Superior temporal gyrus (tissue), 1 donor: ENCODE data around the gene DIDO1.

Experiments used
- DNase-seq: peaks from one replicate; pipeline ENCODE4 v3.0.0-alpha.2; 2016; ENCODE audit errors: extremely low spot score

DIDO1 gene

DNA sequence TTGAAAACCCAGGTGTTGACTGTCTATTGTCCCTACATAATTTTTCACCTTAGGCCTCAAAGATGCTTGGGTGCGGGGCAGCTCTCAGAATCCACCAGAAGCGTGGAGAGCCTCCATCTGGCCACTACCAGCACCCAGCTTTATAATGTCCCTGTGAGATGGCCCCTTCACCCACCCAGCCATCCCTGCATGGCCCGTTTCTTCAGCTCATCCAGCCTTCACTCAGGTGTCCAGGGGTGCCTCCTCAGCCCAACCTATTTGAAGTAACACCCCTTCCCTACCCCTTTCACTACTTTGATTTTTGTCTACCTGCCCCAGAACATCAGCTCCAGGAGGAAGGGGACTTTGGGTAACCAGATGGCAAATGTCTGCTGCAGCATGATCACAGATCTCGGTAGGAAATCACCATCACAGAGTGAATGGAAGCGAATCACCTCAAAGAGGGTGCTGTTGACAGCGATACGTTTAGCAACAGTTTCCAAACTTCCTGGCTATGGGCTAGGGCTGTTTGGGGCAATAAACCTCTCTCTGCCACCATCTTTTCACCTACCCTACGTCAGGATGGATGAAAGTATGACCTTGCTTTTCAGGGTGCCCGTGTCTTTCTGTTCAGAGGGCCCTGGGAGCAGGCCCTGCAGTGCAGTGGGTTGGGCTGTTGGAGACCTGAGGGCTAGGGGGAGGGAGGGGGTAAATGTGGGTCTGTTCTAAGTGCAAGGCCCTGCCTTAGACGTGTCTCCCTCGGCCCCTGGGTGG is 25.0 kb upstream of the DIDO1 start:
- no peak for DNase-seq

DNA sequence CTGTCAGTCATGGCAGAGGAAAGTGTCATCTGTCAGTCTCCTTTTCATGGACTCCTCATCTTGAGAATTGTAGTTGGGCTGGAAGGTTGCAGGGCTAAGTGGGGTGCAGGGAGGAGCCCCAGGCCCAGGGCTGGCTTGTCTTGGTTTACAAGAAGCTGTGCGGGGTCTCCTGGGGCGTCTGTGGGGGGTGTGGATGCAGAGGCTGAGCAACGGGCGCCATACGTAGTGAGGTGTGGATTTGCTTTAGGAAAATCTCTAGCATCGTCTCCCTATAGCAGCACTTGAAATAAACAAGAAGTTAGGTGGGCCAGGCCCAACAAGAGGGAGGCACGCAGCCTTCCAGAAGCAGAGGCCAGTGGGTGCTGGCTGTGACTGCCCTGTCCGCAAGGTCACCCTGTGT is 24.4 kb upstream of the DIDO1 start:
- no peak for DNase-seq

DNA sequence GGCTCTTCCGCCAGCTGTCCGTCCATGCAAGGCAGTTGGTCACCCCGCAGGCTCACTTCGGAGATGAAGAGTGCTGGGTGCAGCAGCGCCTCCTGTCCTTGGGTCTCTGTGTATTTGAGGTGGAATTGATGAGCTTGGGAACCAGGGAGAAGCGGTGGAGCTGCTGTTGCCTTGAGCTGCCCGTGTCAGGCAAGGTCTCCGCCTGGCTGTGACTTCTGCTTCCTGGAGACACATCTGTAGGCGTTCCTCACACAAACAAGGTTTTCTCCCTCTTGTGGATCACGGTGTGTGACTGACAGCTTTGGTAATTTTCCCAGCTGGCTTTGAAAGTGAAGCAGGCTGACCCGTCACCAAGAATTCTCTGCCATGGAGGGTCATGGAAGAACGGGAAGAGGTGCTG is 23.7 kb upstream of the DIDO1 start:
- no peak for DNase-seq

DNA sequence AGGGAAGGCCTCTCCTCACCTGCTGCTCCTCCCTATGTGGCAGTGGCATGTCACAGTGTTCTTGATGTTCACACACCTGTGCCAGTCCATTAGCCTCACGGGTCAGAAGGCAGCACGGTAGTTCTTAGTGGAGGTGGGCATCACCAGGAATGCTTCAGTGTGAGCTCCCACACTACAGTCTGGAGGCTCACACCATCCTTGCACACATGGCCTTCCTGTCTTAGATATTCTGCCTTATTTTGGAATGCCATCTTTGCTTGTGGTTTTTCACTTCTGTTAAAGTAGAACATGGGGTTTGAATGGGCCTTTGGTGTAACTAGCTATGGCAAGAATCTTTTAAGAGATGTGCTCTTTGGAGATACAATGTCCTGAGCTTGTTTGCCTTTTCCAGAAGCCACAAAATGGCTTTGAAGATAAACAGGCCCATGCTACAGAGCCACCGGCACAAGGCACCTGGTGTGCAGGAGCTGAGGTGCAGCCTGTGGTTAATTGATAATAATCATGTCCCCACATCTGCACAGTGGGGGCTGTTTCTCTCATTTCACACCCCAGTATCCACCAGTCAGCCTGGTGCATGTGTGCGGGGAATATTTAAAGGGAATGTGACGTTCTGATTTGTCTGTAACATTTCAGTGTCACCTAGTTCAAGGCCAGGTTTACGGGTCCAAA is 23.0 kb upstream of the DIDO1 start:
- no peak for DNase-seq

DNA sequence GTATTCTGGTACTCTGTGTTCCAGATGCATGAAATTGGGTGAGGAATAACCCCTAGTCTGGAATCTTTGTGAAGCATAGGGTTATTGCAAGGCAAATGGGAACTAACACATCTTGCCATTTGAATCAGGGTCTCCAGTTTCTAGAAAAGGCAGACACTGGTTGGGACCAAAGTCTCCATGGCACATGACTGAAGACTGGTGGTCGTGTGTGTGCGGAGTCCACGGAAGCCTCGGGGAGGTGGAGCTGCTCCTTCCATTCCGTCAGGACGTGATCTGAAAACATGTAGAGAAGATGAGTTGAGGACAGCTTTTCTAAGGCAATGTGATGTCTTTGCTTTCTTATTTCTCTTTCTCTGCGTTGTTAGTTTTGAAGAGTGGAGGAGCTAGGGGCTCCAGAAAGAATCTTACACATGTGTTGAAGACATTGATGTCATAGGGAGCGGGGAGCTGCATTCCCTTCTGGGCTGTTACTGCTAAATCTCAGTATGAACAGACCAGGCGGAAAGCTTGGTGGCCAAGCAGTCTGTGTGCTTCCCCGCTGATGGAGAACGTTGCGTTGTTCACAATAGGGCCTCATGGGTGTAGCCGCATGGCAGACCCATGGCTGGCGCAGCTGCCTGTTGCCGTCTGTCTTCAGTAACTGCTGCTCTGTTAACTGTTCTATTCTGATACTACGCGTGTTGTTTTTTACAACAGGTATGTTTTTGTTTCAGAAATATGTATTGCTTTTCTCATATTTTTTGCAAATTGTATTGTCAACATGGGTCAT is 21.4 kb upstream of the DIDO1 start:
- DNase-seq: no peak

DNA sequence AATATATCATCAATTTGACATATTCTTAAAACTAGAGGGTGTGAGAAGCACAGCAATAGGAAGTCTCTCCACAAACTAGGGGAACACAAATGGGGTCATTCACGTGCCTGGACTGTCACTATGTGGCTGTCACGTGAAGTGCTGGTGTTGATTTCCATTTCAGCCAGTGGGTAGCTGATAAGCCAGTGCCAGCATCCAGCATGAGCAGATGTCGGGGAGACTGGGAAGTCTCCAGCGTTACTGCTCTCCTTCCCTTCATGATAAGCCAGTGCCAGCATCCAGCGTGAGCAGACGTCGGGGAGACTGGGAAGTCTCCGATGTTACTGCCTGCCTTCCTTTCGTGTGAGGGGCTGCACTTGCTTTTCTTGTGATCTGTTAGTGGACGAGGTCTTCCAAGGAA is 20.6 kb upstream of the DIDO1 start:
- DNase-seq: peak; percentile 23

DNA sequence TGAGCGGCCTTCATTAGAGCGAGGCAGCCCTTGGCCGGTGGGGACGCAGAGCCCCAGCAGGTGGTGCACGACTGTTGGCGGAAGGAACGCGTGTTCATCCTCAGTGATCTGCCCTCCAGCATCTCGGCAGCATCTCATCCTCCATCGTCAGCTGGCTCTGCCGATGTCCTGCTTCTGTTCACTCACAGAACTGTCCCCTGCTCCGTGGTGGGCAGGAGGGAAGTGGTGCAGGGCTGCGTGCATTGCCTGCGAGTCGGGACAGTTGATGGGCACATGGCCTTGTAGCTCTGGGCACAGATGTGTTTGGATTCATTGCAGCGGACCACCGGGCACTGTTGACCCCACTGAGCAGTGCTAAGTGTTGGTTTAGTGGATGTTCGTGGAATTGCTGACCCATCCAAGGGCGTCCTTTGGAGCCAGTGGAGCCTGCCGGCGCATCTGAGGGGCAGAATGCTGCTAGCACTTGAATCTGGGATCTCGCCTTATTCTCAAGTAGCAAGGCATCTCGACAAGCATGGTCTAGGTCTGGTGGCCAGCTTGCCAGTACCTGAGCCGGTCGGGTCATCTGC is 19.6 kb upstream of the DIDO1 start:
- no peak for DNase-seq

DNA sequence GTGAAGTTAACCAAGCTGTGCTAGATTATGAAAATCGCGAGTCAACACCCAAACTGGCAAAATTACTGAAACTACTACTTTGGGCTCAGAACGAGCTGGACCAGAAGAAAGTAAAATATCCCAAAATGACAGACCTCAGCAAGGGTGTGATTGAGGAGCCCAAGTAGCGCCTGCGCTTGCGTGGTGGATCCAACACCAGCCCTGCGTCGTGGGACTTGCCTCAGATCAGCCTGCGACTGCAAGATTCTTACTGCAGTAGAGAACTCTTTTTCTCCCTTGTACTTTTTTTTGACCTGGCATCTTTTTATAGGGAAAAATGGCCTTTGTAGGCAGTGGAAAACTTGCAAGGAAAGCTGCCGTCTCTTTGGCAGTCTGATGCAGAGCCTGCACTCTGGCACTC is 18.4 kb upstream of the DIDO1 start:
- no peak for DNase-seq

DNA sequence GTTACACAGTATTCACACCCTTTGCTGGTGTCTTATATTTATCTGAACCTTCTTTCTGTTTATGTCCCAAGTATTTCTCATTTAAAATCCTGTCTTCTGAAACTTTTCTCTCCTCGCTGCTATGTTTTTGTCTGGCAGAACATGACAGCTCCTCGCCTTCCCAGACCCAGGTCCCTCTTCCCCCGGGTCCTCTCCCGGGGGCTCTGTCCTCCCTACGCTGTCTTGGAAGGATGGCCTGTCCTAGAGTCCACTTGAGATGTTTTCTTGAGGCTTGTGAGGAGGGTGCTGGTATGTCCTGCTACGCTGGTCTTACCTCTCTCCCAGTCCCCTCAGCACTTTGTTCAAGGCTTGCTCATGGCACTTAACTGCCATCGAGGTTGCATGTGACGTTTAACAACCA is 17.9 kb upstream of the DIDO1 start:
- DNase-seq: no peak

DNA sequence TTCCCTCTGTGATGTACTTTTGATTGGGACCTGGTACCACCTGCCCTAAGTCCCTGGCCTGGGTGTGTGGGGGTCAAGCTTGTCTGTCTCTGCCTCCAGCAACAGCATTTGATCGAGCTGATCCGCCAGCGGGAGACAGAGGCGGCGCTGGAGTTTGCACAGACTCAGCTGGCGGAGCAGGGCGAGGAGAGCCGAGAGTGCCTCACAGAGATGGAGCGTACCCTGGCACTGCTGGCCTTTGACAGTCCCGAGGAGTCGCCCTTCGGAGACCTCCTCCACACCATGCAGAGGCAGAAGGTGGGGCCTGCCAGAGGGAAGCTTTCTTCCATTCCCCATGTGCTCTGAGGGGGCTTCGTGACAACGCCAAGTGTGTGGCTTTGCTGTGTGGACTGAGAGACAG is 17.1 kb upstream of the DIDO1 start:
- no peak for DNase-seq

DNA sequence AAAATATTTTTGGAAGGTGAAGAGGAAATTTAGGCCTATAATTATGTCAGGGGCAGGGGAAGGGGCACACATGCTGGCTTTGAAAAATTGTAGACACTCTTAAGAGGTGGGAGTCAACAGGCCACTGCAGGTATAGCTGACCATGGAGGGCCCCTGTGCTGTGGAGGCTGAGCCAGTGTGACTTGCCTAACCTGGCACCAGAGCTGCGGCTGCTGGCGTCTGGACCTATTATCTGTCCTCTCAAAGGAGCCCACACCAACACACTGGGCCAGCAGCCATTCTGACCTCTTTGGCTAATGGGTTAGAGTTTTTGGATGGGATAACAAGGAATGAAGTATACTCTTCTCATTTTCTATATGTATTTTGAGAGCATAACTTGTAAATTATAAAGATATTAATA is 16.2 kb upstream of the DIDO1 start:
- DNase-seq: no peak

DNA sequence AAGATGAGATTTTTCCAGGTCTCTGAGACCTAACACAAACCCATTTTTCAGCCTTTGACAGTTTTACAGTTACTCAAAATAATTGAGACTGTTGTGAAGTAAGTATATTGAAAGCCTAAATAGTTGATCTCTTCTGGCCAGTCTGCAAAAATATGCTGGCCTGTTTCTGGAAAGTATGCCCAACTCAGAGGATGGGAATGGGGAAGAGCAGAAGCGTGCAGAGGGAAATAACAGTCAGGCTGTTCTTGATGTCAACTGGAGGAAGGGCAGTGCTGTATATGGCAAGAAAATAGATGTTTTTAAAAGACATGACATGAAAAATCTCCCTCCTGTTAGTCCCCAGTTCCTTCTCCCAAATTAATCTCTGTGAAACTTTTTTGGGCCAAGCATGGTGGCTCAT is 15.5 kb upstream of the DIDO1 start:
- no peak for DNase-seq

DNA sequence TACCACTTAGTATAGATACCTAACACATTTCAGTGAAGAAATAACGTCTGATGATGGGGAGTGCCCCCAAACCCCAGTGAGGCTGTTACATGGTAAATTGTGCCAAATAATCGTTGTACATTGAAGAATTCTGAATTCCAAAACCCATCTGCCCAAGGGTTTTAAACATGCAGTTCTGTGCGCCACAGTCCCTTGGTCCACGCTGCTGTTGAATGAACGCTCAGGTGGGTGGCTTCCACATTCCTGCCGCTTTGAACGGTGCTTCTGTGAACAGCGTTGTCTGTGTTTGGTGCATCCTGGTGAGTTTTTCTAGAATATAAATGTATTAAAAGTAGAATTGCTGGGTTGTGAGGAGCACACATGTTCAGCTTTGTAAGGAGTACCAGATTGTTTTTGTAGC is 14.6 kb upstream of the DIDO1 start:
- DNase-seq: no peak

DNA sequence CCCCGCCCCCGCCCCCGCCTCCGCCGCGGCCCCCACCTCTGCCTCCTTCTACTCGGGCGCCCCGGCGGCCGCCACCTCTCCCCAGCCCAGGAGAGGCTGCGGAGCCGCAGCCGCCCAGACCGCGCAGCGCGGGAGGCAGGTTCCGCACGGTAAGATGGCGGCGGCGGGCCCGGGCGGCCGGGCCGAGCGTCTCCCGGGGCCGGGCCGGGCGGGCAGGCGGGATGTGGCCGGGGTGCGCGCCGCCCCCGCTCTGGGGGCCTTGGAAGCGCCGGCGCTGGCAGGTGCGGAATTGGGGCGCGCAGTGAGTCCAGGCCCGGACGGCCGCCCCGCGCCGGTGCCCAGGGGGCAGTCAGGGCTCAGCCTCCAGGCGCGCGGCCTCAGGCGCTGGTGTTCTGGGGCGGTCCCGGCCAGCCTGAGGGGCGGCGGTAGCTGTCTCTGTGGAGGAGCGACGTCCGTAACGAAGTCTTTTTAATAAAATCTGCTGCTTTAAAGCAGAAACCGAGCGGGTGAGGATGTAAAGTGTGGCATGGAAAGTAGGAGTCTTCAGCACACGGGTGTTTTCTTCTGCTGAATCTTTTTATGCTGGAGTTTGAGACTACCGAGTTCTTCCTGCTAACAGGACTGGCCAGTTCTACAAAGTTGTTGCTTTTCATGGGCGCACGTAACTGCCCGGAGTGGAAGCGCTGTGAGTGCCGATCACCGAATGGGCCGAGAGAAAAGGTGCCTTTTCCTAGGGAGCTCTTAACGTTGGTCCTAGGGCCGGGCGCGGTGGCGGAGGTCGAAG is 12.0 kb upstream of the DIDO1 start, which contains the start of gene GID8:
GID8 (plus strand) TSS at position 43 of the 784 bp plus-strand sequence. CDS start 3,356 bp downstream, outside the sequence.
- DNase-seq: peak; percentile 30

DNA sequence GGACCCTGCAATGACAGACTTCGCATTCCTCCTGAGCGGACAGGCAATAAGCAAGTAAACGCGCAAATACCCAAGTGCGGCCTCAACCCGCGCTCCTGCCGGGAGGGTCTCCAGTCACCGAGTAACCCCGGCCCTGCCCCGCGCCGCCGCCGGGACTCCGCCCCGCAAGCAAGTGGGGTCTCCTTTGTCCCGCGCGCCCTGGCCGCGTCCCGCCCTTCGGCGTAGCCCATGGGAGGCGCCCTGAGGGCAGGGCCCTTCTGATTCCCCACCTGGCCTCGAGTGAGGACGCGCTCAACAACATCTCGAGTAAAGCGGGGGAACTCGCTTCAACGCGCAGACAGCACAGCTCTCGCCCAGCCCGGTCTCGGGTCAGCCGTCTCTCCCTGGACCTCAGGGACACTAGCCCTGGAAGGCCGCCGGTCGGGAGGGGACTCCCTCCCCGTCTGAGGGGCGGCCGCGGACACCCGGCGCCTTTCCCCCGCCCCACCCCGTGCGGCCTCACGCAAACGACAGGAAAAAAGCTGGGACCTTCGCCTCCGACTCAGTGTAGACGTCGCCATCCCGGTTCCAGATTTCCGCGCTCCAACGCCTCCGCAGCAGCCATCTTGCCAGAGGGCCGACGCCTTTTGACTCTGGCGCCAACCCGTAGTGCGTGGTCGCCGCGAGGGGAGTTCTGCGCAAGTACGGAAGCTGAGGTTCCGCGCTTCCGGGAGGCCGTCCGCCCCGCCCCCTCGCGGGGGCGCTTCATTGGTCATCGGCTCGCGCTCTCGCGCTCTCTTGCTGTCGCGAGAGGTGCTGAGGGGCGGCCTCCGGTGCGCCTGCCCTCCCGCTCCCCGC is 11.2 kb upstream of the DIDO1 start:
- DNase-seq: peak; percentile 93

DNA sequence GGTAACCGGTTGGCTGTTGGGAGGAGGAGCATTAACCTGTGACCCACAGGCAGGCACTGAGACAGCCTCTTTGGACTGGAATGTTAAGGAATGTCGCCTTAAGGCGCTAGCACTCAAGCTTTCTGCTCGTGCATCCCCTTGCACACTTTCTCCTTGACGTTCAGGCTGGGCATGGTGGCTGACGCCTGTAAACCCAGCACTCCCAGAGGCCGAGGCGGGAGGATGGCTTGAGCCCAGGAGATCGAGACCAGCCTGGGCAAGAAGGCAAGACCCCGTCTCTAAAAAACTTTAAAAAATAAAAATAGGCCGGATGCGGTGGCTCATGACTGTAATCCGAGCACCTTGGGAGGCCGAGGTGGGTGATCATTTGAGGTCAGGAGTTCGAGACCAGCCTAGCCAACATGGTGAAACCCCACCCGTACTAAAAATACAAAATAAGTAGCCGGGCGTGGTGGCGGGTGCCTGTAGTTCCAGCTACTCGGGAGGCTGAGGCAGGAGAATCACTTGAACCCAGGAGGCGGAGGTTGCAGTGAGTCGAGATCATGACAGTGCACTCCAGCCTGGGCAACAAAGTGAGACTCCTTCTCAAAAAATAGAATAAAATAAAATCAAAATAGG is 9.8 kb upstream of the DIDO1 start:
- DNase-seq: no peak

DNA sequence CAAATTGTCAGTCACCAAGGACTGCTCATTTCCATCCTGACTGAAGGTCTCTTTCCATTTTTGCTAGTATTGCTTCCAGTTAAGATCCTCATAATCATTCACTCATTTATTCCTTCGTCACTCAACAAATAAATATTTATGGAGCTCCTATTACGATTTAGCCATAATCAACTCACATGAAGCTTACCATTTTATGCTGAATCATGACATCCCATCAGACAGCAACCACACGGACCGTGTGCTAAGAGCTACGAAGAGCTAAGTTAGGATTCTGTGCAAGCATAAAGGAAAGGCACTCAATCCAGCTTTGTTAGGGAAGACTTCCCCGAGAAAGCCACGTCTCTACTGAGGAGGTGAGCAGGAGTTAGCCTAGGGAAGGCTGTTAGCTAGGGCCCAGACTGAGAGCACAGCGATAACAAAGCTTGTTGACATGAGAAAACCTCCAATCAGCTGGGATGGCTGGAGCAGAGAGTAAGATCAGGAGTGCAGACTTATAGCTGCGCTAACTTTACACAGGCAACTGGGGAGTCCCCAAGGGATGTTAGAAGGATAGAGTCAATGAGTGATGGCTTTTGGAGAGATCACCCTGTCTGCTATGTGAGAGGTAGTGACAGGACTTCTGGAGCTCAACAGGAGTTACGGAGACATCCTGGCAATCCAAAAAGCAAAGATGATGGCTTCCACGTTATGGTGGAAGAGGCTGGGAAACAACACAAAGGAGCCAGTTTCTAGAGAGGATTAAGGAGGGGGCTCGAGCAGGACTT is 9.1 kb upstream of the DIDO1 start:
- no peak for DNase-seq

DNA sequence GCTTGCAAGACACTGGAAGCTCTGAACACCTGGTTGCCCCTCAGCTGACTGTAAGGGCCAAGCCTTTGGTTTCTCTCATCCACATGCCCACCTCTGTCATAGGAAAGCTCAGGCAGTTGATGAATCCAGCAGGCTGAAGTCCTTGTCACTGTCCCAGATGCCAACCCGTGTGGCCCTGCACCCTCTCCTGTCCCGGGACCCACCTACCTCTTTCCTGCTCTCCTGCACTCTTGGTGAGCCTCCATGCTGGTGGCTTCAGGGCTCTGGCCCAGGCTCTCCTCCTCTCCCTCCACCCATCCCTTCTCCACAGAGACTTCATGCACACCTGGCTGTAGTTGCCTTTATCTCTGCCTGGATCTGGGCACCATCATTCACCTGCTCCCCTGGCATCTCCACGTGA is 7.7 kb upstream of the DIDO1 start:
- no peak for DNase-seq

DNA sequence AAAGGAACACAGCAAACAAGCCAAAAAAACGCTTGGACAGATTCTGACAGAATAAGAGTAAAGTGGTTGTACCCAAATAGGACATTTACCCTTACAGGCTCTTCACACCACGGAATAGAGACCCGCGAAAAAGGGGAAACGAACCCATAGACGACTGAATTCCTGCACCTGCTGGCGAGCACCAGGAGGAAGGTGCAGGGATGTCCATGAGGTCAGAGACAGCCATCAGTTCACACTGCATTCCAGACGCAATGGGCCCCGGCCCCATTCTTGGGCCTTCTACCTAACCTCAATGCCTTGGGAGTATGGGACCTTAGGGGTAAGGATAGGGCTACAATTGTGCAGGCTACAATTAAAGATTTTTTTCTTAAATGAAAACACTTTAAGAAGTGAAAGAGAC is 5.2 kb upstream of the DIDO1 start:
- DNase-seq: no peak
